ENCODE measurements around the gene HCN3.
"Not testable (repeated sequence)": the region's sequence is repeated elsewhere in the genome, so short reads cannot be mapped to it uniquely, and the experiment has no call there.

HCN3 gene

GRCh38 chr1:155242805-155243358 lies 34.4 kb upstream of the HCN3 start:
- H3K4me1 ChIP-seq = peaks cover 48% of the 10 kb centered on the region
- H3K27ac ChIP-seq = peak overlapping the region; percentile 88; the same call in 1 of the 2 replicates
- H3K4me3 ChIP-seq = peak overlapping the region; percentile 74
- peaks cover 21% of the 10 kb centered on the region for H3K36me3 ChIP-seq
- H3K4me2 ChIP-seq = peak overlapping the region; percentile 98
- no peak for TF ChIP-seq Cebpa-rat (IDR thresholded peaks at IDR 0.05)
- H3K27me3 ChIP-seq = no peaks in the 10 kb centered on the region
- H3K9me3 ChIP-seq = no peaks in the 10 kb centered on the region
- H4K20me1 ChIP-seq = no peaks in the 10 kb centered on the region
- H3K9ac ChIP-seq = peak overlapping the region; percentile 85; the same call in 1 of the 2 replicates

DNA sequence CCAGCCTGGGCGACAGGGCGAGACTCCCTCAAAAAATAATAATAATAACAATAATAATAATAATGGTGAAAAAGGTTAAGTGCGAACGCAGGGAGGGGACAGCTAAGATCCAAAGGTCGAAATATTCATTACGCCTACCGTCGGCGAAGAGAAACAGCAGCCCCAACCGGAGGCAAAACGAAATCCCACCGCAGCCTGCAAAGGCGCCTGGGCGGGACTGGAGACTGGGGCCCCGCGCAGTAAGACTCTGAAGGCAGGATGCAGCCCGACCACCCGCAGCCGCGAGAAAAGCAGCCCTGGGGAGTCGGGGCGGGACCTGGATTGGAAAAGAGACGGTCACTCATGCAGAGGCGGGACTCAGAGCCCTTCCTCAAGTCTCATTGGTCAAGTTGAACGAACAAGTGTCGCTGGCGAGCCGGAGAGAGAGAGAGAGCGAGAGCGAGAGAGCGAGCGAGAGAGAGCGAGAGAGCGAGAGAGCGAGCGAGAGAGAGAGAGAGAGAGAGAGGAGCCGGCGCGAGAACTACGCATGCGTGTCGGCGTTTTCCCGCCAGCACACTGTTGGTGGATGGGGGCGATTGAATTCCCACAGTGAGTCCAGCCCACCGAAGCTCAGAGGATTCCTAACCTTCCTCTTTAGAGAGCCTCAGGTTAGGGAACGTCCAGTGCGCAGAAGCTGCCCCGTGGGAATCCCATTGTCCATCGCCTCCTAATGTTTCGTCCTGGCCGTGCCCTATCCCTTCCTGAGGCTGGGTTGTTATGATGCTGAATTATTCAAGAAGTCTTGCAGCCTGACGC lies 32.7 kb upstream of the HCN3 start:
- Histone ChIP-seq H3K4me3 (peak overlapping the region; percentile 74), H3K4me1 (peaks cover 62% of the 10 kb centered on the region), H3K9me3 (no peaks in the 10 kb centered on the region), H3K4me2 (peak overlapping the region; percentile 98), H3K36me3 (peaks cover 23% of the 10 kb centered on the region), H3K27ac (peak overlapping the region; percentile 88), H4K20me1 (no peaks in the 10 kb centered on the region), H3K27me3 (no peaks in the 10 kb centered on the region), H3K9ac (peak overlapping the region; percentile 85)
- TF ChIP-seq Cebpa-rat (IDR thresholded peaks at IDR 0.05) = no peak

GRCh38 chr1:155245163-155245524 lies 32.1 kb upstream of the HCN3 start:
- Histone ChIP-seq H3K4me2 (peak overlapping the region; percentile 85), H3K36me3 (peaks cover 21% of the 10 kb centered on the region), H3K4me3 (peak overlapping the region; percentile 74), H3K27me3 (no peaks in the 10 kb centered on the region), H3K9ac (peak overlapping the region; percentile 72; the same call in 1 of the 2 replicates), H4K20me1 (no peaks in the 10 kb centered on the region), H3K4me1 (peaks cover 66% of the 10 kb centered on the region), H3K27ac (peak overlapping the region; percentile 82), H3K9me3 (no peaks in the 10 kb centered on the region)
- no peak for TF ChIP-seq Cebpa-rat (IDR thresholded peaks at IDR 0.05)

DNA sequence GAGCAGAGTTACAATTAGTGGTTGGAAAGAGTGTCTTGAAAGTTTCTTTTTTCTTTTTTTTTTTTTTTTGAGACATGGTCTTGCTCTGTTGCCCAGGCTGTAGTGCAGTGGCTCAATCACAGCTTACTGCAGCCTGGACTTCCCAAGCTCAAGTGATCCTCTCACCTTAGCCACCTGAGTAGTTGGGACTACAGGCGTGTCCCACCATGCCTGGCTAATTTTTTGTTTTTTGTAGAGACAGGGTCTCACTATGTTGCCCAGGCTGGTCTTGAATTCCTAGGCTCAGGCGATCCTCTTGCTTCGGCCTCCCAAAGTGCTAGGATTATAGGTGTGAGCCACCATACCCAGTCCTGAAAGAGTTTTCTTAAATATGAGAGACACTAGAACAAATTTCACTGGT lies 30.5 kb upstream of the HCN3 start:
- H3K4me3 ChIP-seq, H3K4me2 ChIP-seq, H3K27me3 ChIP-seq, H3K9me3 ChIP-seq, H3K9ac ChIP-seq, H3K27ac ChIP-seq, H4K20me1 ChIP-seq: not testable (repeated sequence)
- Histone ChIP-seq H3K36me3 (peaks cover 21% of the 10 kb centered on the region), H3K4me1 (peaks cover 67% of the 10 kb centered on the region)

GRCh38 chr1:155247667-155248553 lies 29.4 kb upstream of the HCN3 start:
- Histone ChIP-seq H3K36me3 (peaks cover 21% of the 10 kb centered on the region), H3K4me2 (0 out of 2 replicates have a peak overlapping the region, but pooled peaks have one; percentile 1), H4K20me1 (no peaks in the 10 kb centered on the region), H3K9me3 (no peaks in the 10 kb centered on the region), H3K4me3 (no peak overlapping the region), H3K27ac (no peak overlapping the region), H3K4me1 (peaks cover 63% of the 10 kb centered on the region), H3K27me3 (no peaks in the 10 kb centered on the region), H3K9ac (0 out of 2 replicates have a peak overlapping the region, but pooled peaks have one; percentile 34)
- no peak for TF ChIP-seq Cebpa-rat (IDR thresholded peaks at IDR 0.05)

DNA sequence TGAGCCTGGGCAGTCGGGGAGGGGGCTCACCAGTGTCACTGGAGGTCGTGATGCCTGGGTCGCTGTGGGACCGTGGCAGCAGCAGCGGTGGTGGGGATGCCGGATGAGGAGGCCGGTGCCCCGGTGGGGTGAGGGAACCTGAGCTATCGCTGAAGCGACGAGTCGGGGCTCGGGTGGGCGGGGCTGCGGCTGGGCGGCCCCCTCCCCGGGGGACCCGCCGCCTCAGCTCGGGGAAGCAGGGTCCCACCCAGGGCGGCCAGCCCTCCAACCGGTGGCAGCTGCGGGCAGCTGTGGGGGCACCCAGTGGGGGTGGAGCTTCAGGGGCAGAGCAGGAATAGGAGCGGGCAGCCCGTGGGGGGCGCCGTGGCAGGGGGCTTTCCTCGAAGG lies 27.0 kb upstream of the HCN3 start:
- Histone ChIP-seq H3K36me3 (peaks cover 21% of the 10 kb centered on the region), H3K27ac (peak overlapping the region; percentile 84), H3K4me2 (peak overlapping the region; percentile 88), H3K27me3 (no peaks in the 10 kb centered on the region), H3K9me3 (no peaks in the 10 kb centered on the region), H3K9ac (peak overlapping the region; percentile 81), H4K20me1 (no peaks in the 10 kb centered on the region), H3K4me3 (peak overlapping the region; percentile 73), H3K4me1 (peaks cover 66% of the 10 kb centered on the region)
- TF ChIP-seq Cebpa-rat (IDR thresholded peaks at IDR 0.05) = no peak

GRCh38 chr1:155250633-155251449 lies 26.4 kb upstream of the HCN3 start:
- no peak for TF ChIP-seq Cebpa-rat (IDR thresholded peaks at IDR 0.05)
- H3K36me3 ChIP-seq = peaks cover 21% of the 10 kb centered on the region
- peak overlapping the region; percentile 81 for H3K9ac ChIP-seq
- H3K9me3 ChIP-seq = no peaks in the 10 kb centered on the region
- peak overlapping the region; percentile 84 for H3K27ac ChIP-seq
- H3K4me3 ChIP-seq = peak overlapping the region; percentile 73
- peaks cover 67% of the 10 kb centered on the region for H3K4me1 ChIP-seq
- H4K20me1 ChIP-seq = no peaks in the 10 kb centered on the region
- H3K27me3 ChIP-seq = no peaks in the 10 kb centered on the region
- peak overlapping the region; percentile 88 for H3K4me2 ChIP-seq

- no peaks in the 10 kb centered on the region for H3K27me3 ChIP-seq
- H3K27ac ChIP-seq = peak overlapping the region; percentile 84; the same call in 1 of the 2 replicates
- H4K20me1 ChIP-seq = 0 out of 2 replicates have a peak, but pooled peaks cover 5% of the 10 kb centered on the region
- TF ChIP-seq Cebpa-rat (IDR thresholded peaks at IDR 0.05) = no peak
- no peaks in the 10 kb centered on the region for H3K9me3 ChIP-seq
- H3K36me3 ChIP-seq = peaks cover 28% of the 10 kb centered on the region
- H3K4me2 ChIP-seq = peak overlapping the region; percentile 88
- peak overlapping the region; percentile 81; the same call in 1 of the 2 replicates for H3K9ac ChIP-seq
- no peak overlapping the region for H3K4me3 ChIP-seq
- H3K4me1 ChIP-seq = peaks cover 74% of the 10 kb centered on the region
Measured at GRCh38 chr1:155251566-155251965, 25.7 kb upstream of the HCN3 start.

DNA sequence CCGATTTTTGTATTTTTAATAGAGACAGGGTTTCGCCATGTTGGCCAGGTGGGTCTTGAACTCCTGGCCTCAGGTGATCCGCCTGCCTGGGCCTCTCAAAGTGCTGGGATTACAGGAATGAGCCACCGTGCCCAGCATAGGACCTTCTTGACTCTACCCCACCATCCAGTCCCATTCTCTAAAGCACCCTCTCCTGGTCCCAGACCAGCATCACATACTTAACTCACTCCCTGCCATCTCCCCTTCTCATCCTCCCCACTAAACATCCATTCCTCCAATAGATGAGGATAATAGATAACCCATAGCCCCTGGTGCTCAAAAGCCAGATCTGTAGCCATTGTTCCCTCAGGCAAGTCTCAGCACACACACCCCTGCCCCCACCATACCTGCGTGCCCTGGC lies 24.1 kb upstream of the HCN3 start:
- Histone ChIP-seq H3K27me3 (no peaks in the 10 kb centered on the region), H3K36me3 (peaks cover 32% of the 10 kb centered on the region), H3K4me1 (peaks cover 72% of the 10 kb centered on the region), H3K4me2 (peak overlapping the region; percentile 99), H3K9ac (peak overlapping the region; percentile 82; the same call in 1 of the 2 replicates), H4K20me1 (0 out of 2 replicates have a peak, but pooled peaks cover 7% of the 10 kb centered on the region), H3K27ac (peak overlapping the region; percentile 83; the same call in 1 of the 2 replicates), H3K4me3 (no peak overlapping the region; the same call in 1 of the 2 replicates), H3K9me3 (no peaks in the 10 kb centered on the region)
- TF ChIP-seq Cebpa-rat (IDR thresholded peaks at IDR 0.05) = no peak
